ENCODE data around the gene TWIST1. TPM values are rescaled to one million over a fixed set of nuclear protein-coding genes. Genes with fewer than 3 reads are reported as not detected.

TWIST1 gene
- polyA plus RNA-seq, 3 donors: 5.3 to 7.4 (median 6.2) TPM

- DNase-seq (ENCODE audit: low read depth in 3 of 3, low spot score in 2 of 3): no peak
Measured at GRCh38 chr7:19113855-19114550, 3.4 kb downstream of the TWIST1 start.

DNA sequence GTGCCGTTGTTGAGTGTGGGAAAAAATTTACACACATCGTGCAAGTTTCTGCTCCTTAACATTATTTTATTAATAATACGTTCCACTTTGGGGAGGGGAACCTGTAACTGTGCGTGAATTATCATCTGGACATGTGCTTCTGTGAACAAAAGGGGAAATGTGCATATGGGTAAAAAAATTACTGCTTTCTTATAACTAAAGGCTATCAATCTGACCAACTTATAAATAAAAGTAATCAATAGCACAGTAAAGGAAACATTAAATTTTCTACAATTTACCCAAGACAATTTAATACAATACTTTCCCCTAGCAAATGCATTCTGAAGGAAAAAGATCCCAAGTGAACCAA is 4.5 kb downstream of the TWIST1 start:
- DNase-seq (ENCODE audit: low read depth in 3 of 3, low spot score in 2 of 3): no peak

DNA sequence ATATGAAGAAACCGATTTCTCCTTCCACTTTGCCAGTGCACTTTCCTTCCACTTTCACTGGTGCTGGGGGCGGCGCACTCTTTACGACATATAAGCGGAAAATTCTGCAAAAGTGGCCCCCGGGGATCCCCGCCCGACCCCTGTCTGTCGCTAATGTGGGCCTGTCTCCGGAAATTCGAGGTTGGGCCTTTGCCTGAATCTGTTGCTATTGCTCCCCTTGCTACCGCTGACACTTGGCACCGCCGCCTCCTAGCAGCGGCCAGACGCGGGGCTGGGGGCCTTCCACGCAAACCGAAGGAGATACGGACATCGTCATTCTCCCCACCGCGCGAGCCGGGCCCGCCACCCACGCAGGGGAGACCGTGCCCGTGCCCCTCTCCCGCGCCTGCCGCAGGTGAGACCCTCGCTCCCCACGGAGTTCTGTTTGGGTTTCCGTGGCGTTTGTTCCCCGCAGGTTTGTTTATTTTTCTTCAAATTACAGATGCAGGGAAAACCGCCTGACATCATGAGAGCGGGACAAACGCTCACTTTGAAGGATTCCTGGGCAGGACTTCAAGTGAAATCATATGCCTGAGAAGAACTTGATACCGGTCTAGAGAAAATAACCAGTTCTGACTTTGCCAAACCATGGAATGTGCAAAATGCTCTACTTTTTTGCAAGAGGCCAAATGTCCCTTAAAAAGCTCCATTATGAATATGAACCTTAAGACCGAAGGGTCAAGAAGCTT is 5.0 kb downstream of the TWIST1 start:
- DNase-seq (ENCODE audit: low read depth in 3 of 3, low spot score in 2 of 3): no peak

GRCh38 chr7:19111474-19112273 is 5.8 kb downstream of the TWIST1 start:
- DNase-seq (ENCODE audit: low read depth in 3 of 3, low spot score in 2 of 3): no peak

DNA sequence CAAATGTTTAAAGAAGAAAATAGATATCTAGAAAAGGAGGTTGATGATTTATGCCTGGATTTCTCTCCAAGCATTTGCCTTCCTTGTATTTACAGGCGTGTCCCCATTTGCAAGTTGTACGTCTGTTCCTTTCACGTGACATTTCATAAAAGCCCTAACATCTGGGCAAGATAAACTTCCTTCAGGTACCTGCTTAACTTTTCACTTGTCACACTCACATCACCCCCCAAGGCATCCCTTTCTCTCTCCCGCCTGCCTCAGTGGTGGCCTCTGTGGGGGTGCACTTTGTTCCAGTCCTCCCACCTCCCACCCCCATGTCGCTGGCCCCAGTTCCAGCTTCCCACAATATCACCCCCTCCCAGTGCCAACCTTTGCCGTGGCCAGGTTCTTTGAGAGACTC is 6.7 kb downstream of the TWIST1 start:
- no peak for DNase-seq (ENCODE audit: low read depth in 3 of 3, low spot score in 2 of 3)

DNA sequence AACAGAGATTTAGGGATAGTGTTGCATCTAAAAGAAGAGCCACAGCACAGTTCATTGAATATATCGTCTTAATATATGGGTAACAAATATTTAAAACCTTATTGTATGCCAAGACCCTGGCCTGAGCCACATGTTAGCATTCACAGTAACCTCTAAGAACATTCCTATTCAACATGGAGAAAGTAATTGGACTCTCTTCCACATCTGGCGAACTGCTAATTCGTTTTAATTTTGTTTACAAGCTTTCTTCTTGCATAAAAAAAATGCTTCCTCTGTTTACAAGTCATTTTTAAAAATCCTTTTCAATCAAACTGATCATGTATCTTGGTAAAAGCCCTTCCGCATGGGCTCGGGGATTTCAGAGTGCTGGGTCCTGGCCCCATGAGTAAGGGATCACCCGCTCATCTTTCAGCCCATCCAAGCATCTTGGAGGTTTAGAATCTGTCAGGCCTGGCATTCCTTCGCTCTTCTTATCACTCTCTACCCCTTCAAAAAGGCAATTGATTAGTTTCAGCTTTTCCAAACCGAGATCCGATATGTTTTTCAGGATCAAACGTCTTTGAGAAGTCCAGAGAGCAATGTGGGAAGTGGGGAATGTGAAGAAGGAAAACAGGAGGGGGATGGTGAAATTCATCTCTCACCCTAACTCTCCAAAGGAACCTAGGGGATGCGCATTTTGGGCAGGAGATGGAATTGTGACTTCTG is 7.3 kb downstream of the TWIST1 start:
- DNase-seq (ENCODE audit: low read depth in 3 of 3, low spot score in 2 of 3): no peak

- no peak for DNase-seq (ENCODE audit: low read depth in 3 of 3, low spot score in 2 of 3)
Measured at GRCh38 chr7:19109000-19109946, 8.2 kb downstream of the TWIST1 start.

DNA sequence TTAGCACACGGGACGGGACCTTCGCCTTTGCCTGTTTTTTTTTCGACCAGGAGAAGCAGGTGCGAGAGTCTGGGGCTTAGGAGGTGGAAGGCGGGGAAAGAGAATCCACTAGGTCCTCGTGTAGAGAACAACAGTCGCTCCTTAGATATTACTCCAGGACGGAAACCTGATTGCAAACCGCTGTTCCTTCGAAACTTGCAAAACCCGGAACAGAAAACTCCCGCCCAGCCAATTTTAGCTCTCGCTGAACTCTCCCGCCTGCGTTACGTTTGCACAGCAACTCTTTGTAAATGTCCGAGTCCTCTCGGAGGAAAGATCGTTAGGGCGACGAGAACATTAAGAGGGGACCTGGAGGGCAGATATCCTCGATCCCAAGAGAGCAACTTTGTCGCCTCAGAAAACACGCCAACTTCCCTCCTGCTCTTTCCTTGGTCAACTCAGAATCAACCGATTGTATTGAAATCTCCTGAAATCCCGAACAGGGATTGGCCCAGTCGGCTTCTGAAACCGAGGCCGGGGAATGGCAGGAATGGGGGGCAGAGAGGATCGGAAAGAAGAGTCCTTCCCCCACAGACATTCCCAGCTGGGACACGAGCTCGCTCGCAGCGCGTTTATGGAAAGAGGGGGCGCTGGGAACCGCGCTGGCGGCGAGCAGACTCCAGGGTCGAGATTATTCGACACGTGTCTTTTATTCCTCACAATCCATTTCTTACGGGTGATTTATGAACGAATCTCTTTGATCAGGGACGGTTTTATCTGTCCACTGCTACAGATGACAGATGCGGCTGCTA is 9.9 kb downstream of the TWIST1 start:
- DNase-seq (ENCODE audit: low read depth in 3 of 3, low spot score in 2 of 3): no peak

GRCh38 chr7:19107081-19107355 is 10.4 kb downstream of the TWIST1 start:
- DNase-seq (ENCODE audit: low read depth in 3 of 3, low spot score in 2 of 3): no peak

- DNase-seq (ENCODE audit: low read depth in 3 of 3, low spot score in 2 of 3): no peak
Measured at GRCh38 chr7:19106241-19107080, 11.0 kb downstream of the TWIST1 start.

DNA sequence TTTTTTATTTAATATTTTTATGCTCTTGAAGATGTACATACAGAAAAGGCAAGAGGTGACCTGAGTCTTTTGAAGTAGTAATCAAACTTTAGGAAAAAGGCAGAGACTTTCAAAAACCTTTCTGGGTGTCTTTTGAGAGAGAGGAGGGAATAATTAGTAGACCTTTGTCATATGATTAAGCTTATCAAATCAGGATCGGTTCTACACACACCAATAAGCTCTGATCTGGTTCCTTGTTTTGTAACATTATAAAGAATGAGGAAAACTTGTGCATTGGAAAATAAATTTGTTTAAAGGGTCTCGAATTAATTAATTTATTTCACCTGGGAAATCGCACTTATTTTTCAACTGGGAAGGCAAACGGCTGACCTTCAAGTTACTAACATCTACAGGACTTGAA is 11.9 kb downstream of the TWIST1 start:
- DNase-seq (ENCODE audit: low read depth in 3 of 3, low spot score in 2 of 3): no peak

DNA sequence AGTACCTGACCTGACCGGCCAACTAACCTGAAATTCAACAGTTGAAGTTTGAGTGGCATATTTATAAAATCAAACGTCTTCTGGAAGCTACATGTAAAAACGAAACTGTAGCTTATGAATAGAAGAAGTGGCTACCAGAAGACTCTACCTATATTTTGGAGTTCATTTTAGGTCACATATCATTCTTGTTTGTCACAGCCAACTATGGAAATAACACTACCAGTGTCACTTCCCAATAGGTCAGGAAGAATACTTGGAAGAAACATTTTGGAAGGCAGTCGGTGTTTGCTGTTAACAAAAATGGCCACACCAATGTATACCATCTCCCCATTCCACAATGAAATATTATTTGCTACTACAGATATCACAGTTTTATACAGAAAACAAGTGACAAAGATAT is 12.6 kb downstream of the TWIST1 start:
- no peak for DNase-seq (ENCODE audit: low read depth in 3 of 3, low spot score in 2 of 3)

DNA sequence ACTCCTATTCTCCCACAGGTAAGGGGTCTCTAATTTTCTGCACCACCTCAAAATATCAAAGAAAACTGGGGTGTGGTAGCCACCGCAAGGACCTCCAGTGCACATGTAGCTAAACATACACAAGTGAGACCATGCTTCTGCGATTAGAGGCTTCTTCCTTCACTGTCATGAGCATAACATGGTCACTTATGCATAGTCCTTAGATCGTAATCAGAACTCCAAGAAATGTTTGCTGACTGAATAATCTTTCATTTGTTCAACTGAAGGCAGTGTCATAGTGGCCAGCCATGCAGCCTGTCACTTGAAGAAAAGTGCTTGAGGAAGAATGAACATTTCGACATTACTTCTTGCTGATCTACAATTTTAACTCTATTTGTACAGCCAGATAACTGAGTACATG is 14.6 kb downstream of the TWIST1 start:
- no peak for DNase-seq (ENCODE audit: low read depth in 3 of 3, low spot score in 2 of 3)

DNA sequence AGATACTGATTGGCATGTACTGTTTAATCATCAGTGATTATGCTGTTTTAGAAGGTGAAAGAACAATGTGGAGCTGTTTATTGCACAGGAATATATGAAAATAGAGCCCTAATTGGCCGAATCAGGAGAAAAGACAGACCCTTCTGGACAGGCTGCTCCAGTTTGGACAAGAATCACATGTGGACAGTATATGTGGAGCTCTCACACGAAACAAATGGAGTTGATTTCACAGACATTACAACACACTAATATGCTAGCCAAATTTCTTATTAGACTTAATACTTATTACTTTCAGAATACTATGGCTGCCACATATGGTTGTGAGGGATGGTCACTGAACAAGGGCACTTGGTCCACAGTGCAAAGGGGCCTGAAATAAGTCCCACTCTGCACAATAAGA is 15.5 kb downstream of the TWIST1 start:
- DNase-seq (ENCODE audit: low read depth in 3 of 3, low spot score in 2 of 3): no peak

DNA sequence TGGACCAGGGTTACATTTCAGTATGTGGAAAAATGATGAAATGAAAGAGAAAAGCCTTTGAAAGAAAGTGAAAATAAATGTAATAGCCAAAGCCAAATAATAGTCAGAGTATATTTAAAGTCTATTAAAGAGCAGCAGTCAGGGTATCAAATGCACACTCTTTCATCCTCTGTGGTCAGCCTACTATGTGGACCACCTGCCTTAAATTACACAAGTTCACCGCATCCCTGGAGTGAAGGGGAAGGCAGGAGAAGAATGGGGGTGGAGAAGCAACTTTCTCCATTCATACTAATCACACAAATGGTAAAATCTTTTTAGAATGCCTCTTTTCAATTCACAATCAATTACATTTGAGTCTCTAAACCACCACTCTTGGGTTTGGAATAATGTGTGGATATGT is 16.0 kb downstream of the TWIST1 start:
- DNase-seq (ENCODE audit: low read depth in 3 of 3, low spot score in 2 of 3): no peak

DNA sequence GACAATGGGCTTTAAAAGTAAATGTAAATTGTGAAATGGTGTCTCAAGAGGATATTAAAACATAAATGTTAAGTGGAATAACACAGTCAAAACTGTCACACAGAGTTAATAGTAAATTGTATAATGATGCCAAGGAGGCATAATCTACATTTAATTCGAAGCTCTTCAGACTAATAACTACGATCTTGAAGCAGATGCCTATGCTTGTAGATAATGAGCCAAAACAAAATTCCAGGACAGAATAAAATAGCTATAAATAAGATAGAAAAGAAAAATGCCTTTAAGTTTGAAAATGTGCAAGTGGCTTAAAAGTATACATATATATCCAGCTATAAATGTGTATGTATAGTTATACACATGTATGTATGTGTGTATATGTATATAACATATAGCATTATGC is 17.5 kb downstream of the TWIST1 start:
- DNase-seq (ENCODE audit: low read depth in 3 of 3, low spot score in 2 of 3): no peak

GRCh38 chr7:19099194-19099593 is 18.2 kb downstream of the TWIST1 start:
- no peak for DNase-seq (ENCODE audit: low read depth in 3 of 3, low spot score in 2 of 3)

- no peak for DNase-seq (ENCODE audit: low read depth in 3 of 3, low spot score in 2 of 3)
Measured at GRCh38 chr7:19098510-19098909, 18.9 kb downstream of the TWIST1 start.

Measured in right renal cortex interstitium (tissue), 3 donors.